Measurements from ENCODE around the gene LSAMP. TPM values are rescaled to one million over a fixed set of nuclear protein-coding genes. Genes with fewer than 3 reads are reported as not detected.

Gene LSAMP
- total and polyA plus RNA-seq, 8 donors = 17.3 to 28.0 (median 26.0) TPM

DNA sequence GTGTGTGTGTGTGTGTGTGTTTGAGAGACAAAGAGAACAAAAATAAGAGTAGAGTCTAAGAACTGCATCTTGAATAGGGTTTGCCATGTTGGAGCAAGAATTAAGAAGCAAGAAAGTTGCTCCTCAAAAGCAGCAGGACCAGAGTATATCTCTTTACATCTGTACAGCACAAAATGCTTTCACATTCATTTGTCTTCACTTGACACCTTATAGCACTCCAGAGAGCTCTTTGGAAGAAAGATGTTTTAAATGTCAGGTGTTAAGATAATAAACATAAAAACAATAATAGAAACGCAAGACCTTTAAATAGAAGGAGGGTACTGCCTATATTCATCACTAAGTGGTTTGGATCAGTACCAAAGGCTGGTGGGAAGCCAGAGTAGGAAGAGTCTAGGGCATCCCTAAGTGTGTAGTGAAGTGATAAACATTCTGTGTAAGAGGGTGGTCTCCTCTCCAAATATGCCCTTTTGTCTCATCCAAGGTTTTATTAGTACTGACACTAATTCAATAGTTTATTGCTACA, 19.1 kb upstream of the LSAMP start:
- intact Hi-C loops (cut with DNase I) = no loop called here
- TF ChIP-seq, protein P1, sequence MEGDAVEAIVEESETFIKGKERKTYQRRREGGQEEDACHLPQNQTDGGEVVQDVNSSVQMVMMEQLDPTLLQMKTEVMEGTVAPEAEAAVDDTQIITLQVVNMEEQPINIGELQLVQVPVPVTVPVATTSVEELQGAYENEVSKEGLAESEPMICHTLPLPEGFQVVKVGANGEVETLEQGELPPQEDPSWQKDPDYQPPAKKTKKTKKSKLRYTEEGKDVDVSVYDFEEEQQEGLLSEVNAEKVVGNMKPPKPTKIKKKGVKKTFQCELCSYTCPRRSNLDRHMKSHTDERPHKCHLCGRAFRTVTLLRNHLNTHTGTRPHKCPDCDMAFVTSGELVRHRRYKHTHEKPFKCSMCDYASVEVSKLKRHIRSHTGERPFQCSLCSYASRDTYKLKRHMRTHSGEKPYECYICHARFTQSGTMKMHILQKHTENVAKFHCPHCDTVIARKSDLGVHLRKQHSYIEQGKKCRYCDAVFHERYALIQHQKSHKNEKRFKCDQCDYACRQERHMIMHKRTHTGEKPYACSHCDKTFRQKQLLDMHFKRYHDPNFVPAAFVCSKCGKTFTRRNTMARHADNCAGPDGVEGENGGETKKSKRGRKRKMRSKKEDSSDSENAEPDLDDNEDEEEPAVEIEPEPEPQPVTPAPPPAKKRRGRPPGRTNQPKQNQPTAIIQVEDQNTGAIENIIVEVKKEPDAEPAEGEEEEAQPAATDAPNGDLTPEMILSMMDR (IDR thresholded peaks at IDR 0.05) = no peak
- H3K36me3 ChIP-seq = no peaks in the 10 kb centered on the region
- H3K4me1 ChIP-seq = no peaks in the 10 kb centered on the region
- H3K27ac ChIP-seq = no peak overlapping the region
- ATAC-seq (no peak), DNase-seq (no peak)
- no peak overlapping the region for H3K4me3 ChIP-seq
- peaks cover 0 to 2% of the 10 kb centered on the region in 2 donors for H3K9me3 ChIP-seq
- no peaks in the 10 kb centered on the region for H3K27me3 ChIP-seq

- H3K4me3 ChIP-seq = no peak overlapping the region
- intact Hi-C loops (cut with DNase I) = no loop called here
- H3K36me3 ChIP-seq = no peaks in the 10 kb centered on the region
- no peaks in the 10 kb centered on the region for H3K4me1 ChIP-seq
- no peak overlapping the region for H3K27ac ChIP-seq
- TF ChIP-seq, protein P1 (IDR thresholded peaks at IDR 0.05) = no peak
- peaks cover 0 to 4% of the 10 kb centered on the region in 2 donors for H3K9me3 ChIP-seq
- ATAC-seq = no peak
- no peaks in the 10 kb centered on the region for H3K27me3 ChIP-seq
- no peak for DNase-seq
Measured at GRCh38 chr3:116453666-116454346, 8.5 kb upstream of the LSAMP start.

DNA sequence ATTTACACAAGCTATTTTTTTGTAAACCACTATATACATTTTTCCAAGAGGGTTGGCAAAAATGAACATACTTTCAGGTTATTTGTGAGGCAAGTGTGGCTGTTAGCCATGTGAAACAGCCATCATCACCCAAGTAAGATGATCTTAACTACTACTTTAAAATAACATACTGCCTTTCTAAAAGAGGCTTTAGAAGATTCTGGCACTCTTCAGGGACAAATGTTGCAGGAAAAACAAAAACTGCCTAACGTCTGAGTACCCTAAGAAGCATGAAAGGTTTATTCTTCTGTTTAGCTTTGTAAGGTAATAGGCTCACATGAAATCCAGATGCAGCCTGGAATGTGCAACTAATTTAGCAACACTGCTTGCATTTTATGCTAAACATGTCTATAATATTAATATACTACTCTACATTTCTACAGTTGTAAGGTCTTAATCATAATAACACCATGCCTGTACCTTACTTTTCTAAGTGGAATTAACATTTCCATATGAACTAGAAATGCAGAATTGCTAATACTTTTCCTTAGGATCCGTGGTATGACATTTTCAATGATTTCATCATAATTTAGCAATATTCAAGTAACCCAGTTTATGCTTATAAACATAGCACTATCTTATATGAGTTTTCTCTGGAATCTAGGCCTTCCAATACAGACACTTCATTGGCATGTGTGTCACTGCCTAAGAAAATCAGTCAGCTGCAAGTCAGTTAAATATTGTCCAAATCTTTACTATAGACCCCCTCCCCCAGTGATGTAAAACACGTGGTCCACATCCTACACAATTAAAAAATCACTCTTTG, 4.5 kb upstream of the LSAMP start:
- Histone ChIP-seq H3K4me3 (no peak overlapping the region), H3K9me3 (no peaks in the 10 kb centered on the region), H3K36me3 (no peaks in the 10 kb centered on the region), H3K27me3 (peaks cover 0 to 6% of the 10 kb centered on the region in 2 donors), H3K4me1 (no peaks in the 10 kb centered on the region), H3K27ac (no peak overlapping the region)
- TF ChIP-seq, protein P1 (IDR thresholded peaks at IDR 0.05) = no peak
- intact Hi-C loops (cut with DNase I) = no loop called here
- DNase-seq (no peak), ATAC-seq (no peak)

GRCh38 chr3:116445990-116446389, 703 bp upstream of the LSAMP start:
- H3K27ac ChIP-seq = no peak overlapping the region
- TF ChIP-seq, protein P1 (IDR thresholded peaks at IDR 0.05) = no peak
- intact Hi-C loops (cut with DNase I) = no loop called here

GRCh38 chr3:116444819-116445310, 422 bp downstream of the LSAMP start:
- H3K9me3 ChIP-seq = no peaks in the 10 kb centered on the region
- intact Hi-C loops (cut with DNase I) = no loop called here
- ATAC-seq = peak; percentile 56
- no peaks in the 10 kb centered on the region for H3K36me3 ChIP-seq
- DNase-seq = peak in 2 of 4 donors; percentile 48 to 68
- no peaks in the 10 kb centered on the region for H3K4me1 ChIP-seq
- H3K4me3 ChIP-seq = peak overlapping the region; percentile 21 to 22
- H3K27me3 ChIP-seq = peaks cover 0 to 7% of the 10 kb centered on the region in 2 donors
- TF ChIP-seq, protein P1 (IDR thresholded peaks at IDR 0.05) = no peak
- peak overlapping the region in 1 of 2 donors; percentile 13 for H3K27ac ChIP-seq

More at GRCh38 chr3:116445990-116446389, 703 bp upstream of the LSAMP start:
- Histone ChIP-seq H3K27me3 (peaks cover 0 to 7% of the 10 kb centered on the region in 2 donors), H3K4me3 (no peak overlapping the region), H3K36me3 (no peaks in the 10 kb centered on the region), H3K9me3 (no peaks in the 10 kb centered on the region), H3K4me1 (no peaks in the 10 kb centered on the region)
- no peak for DNase-seq
- no peak for ATAC-seq

All from left lung (tissue), 10 donors.